Urinary bladder (tissue), 4 donors: ENCODE data around the gene RBM39. TPM values are rescaled to one million over a fixed set of nuclear protein-coding genes. Genes with fewer than 3 reads are reported as not detected.

Source experiments
- DNase-seq: peaks from one replicate; pipeline ENCODE4 v3.0.0-alpha.2; 2015; ENCODE audit errors: extremely low spot score
- H3K27ac ChIP-seq: one replicate; pipeline ENCODE4 v1.5.1; 2013; ENCODE audit warnings: low read depth, mild to moderate bottlenecking, moderate library complexity
- H3K36me3 ChIP-seq: one replicate; pipeline ENCODE4 v1.6.1; 2013; ENCODE audit warnings: mild to moderate bottlenecking, moderate library complexity; ENCODE audit not compliant: insufficient read depth
- H3K4me1 ChIP-seq: one replicate; pipeline ENCODE4 v1.6.1; 2013; ENCODE audit warnings: mild to moderate bottlenecking, moderate library complexity; ENCODE audit not compliant: insufficient read depth
- H3K4me3 ChIP-seq: one replicate; pipeline ENCODE4 v1.5.1; 2013; ENCODE audit warnings: low read depth, low read length
- WGBS: extraction: QIAGEN DNeasy Blood & Tissue Kit; methylation state at CpG from one replicate; pipeline ENCODE4 v1.1.7; 2013; 5-methylcytosine and 5-hydroxymethylcytosine counted together
- polyA plus RNA-seq: library from polyadenylated mRNA; stranded (reverse); fragments of 200-250 nt; gene quantifications from one replicate; pipeline ENCODE4 v1.2.3, GENCODE V29; 2013
- total RNA-seq: library from RNA; depleted of rRNA; stranded (reverse); fragments of >200 nt; gene quantifications from one replicate; pipeline ENCODE4 v1.2.3, GENCODE V29; 2014
- donor health status: healthy with polysubstance abuse.
- donor health status: healthy.

The RBM39 gene
- total and polyA plus RNA-seq, 2 donors = 183 to 645 TPM

- no peaks in the 10 kb centered on the region for H3K4me1 ChIP-seq
- DNase-seq = no peak
- H3K4me3 ChIP-seq = no peak overlapping the region
- 83% methylated on average over 4 of the region's 4 CpGs for WGBS
- H3K27ac ChIP-seq = no peak overlapping the region
- H3K36me3 ChIP-seq = no peaks in the 10 kb centered on the region
These were observed 61.4 kb downstream of the RBM39 start for GRCh38 chr20:35680452-35681183.

GRCh38 chr20:35674921-35675320 is 67.1 kb downstream of the RBM39 start:
- no peak overlapping the region for H3K4me3 ChIP-seq
- H3K36me3 ChIP-seq = peaks cover 2% of the 10 kb centered on the region
- DNase-seq = no peak
- no peaks in the 10 kb centered on the region for H3K4me1 ChIP-seq
- no peak overlapping the region for H3K27ac ChIP-seq
- WGBS = 95% methylated on average over 8 of the region's 8 CpGs

GRCh38 chr20:35673884-35674283 is 68.2 kb downstream of the RBM39 start:
- Histone ChIP-seq H3K27ac (no peak overlapping the region), H3K4me1 (no peaks in the 10 kb centered on the region), H3K36me3 (peaks cover 2% of the 10 kb centered on the region), H3K4me3 (no peak overlapping the region)
- DNase-seq = no peak
- 93% methylated on average over 4 of the region's 4 CpGs for WGBS

- no peak overlapping the region for H3K4me3 ChIP-seq
These were observed 72.4 kb downstream of the RBM39 start for GRCh38 chr20:35669681-35670080.

GRCh38 chr20:35669221-35669620 is 72.8 kb downstream of the RBM39 start:
- Histone ChIP-seq H3K27ac (no peak overlapping the region), H3K4me1 (no peaks in the 10 kb centered on the region), H3K4me3 (no peak overlapping the region), H3K36me3 (peaks cover 2% of the 10 kb centered on the region)
- DNase-seq = no peak
- WGBS = 92% methylated on average over 5 of the region's 5 CpGs

More at GRCh38 chr20:35669681-35670080, 72.4 kb downstream of the RBM39 start:
- WGBS = 77% methylated on average over 1 of the region's 1 CpG
- H3K27ac ChIP-seq = no peak overlapping the region
- no peak for DNase-seq
- peaks cover 2% of the 10 kb centered on the region for H3K36me3 ChIP-seq
- H3K4me1 ChIP-seq = no peaks in the 10 kb centered on the region

- Histone ChIP-seq H3K4me3 (no peak overlapping the region), H3K27ac (no peak overlapping the region), H3K36me3 (no peaks in the 10 kb centered on the region), H3K4me1 (peaks cover 1% of the 10 kb centered on the region)
- no peak for DNase-seq
- 97% methylated on average over 17 of the region's 17 CpGs for WGBS
These were observed 76.1 kb downstream of the RBM39 start for GRCh38 chr20:35665949-35666288.

- under 1% methylated on average over 61 of the region's 61 CpGs for WGBS
- H3K4me3 ChIP-seq = peak within 1 kb of the TSS; percentile 83
- H3K4me1 ChIP-seq = peaks cover 3% of the 10 kb centered on the region
- H3K36me3 ChIP-seq = no peaks in the 10 kb centered on the region
- H3K27ac ChIP-seq = peak within 1 kb of the TSS; percentile 95
- peak; percentile 82 for DNase-seq
These were observed 77.4 kb downstream of the RBM39 start, which contains the start of the genes CPNE1 and RBM12 for GRCh38 chr20:35664466-35665206. CPNE1 (minus strand) TSS chr20:35664900; CDS start chr20:35632923, 31,977 bp downstream. RBM12 (minus strand) TSS chr20:35664900; CDS start chr20:35655322, 9,578 bp downstream.

- Histone ChIP-seq H3K4me1 (peaks cover 3% of the 10 kb centered on the region), H3K36me3 (no peaks in the 10 kb centered on the region), H3K4me3 (peak overlapping the region; percentile 83), H3K27ac (peak overlapping the region; percentile 95)
- no peak for DNase-seq
- WGBS = under 1% methylated on average over 28 of the region's 28 CpGs
These were observed 78.3 kb downstream of the RBM39 start for GRCh38 chr20:35663516-35664465.

GRCh38 chr20:35662551-35662950 is 79.5 kb downstream of the RBM39 start:
- no peak overlapping the region for H3K27ac ChIP-seq
- no peak for DNase-seq
- H3K4me1 ChIP-seq = peaks cover 3% of the 10 kb centered on the region
- WGBS = 30% methylated on average over 2 of the region's 2 CpGs
- H3K36me3 ChIP-seq = no peaks in the 10 kb centered on the region
- no peak overlapping the region for H3K4me3 ChIP-seq

- DNase-seq = no peak
- H3K4me1 ChIP-seq = peaks cover 3% of the 10 kb centered on the region
- H3K27ac ChIP-seq = no peak overlapping the region
- WGBS = 33% methylated on average over 3 of the region's 3 CpGs
- no peak overlapping the region for H3K4me3 ChIP-seq
- no peaks in the 10 kb centered on the region for H3K36me3 ChIP-seq
These were observed 80.2 kb downstream of the RBM39 start for GRCh38 chr20:35661908-35662307.

- H3K27ac ChIP-seq = no peak overlapping the region
These were observed 81.0 kb downstream of the RBM39 start for GRCh38 chr20:35661053-35661452.

GRCh38 chr20:35660122-35660937 is 81.7 kb downstream of the RBM39 start:
- Histone ChIP-seq H3K36me3 (no peaks in the 10 kb centered on the region), H3K27ac (no peak overlapping the region), H3K4me1 (peaks cover 3% of the 10 kb centered on the region), H3K4me3 (no peak overlapping the region)
- DNase-seq = no peak
- 93% methylated on average over 10 of the region's 10 CpGs for WGBS

More at GRCh38 chr20:35661053-35661452, 81.0 kb downstream of the RBM39 start:
- Histone ChIP-seq H3K4me3 (no peak overlapping the region), H3K4me1 (peaks cover 3% of the 10 kb centered on the region), H3K36me3 (no peaks in the 10 kb centered on the region)
- 79% methylated on average over 2 of the region's 2 CpGs for WGBS
- no peak for DNase-seq
